CD14-positive monocyte (primary cell): Measurements from ENCODE around the gene LTF. TPM values are rescaled to one million over a fixed set of nuclear protein-coding genes. Genes with fewer than 3 reads are reported as not detected.

Experiments
- DNase-seq, 3 donors: peaks; one replicate each; pipeline ENCODE4 v3.0.0-alpha.2; 2011 to 2022
- H2AFZ ChIP-seq: 2 replicates; pipeline ENCODE4 v1.6.0; 2012; ENCODE audit warnings: mild to moderate bottlenecking, low read depth, low read length, inconsistent platforms; ENCODE audit not compliant: insufficient read depth, poor library complexity, severe bottlenecking
- H3K27ac ChIP-seq, 2 donors: 1 replicate in 1 of 2; 2 replicates in 1 of 2; pipeline ENCODE4 v1.5.1; 2012 to 2013; ENCODE audit warnings: low read length in 2 of 2, control low read depth in 1 of 2, inconsistent platforms in 1 of 2, low read depth in 1 of 2, mild to moderate bottlenecking in 1 of 2
- H3K27me3 ChIP-seq, 2 donors: one replicate each; pipeline versions ENCODE4 v1.6.0 to v1.6.1; 2011 to 2013; ENCODE audit warnings: low read length in 2 of 2; ENCODE audit not compliant: control insufficient read depth in 2 of 2, insufficient read depth in 2 of 2
- H3K36me3 ChIP-seq, 2 donors: replicated peaks in 1 of 2; 1 replicate in 1 of 2; 2 replicates in 1 of 2; pipeline versions ENCODE4 v1.5.1 to v1.6.1; 2012 to 2013; ENCODE audit warnings: low read length in 2 of 2, control low read depth in 1 of 2, inconsistent platforms in 1 of 2, mild to moderate bottlenecking in 1 of 2; ENCODE audit not compliant: insufficient read depth in 2 of 2, control insufficient read depth in 1 of 2
- H3K4me1 ChIP-seq, 2 donors: 1 replicate in 1 of 2; 2 replicates in 1 of 2; pipeline versions ENCODE4 v1.5.1 to v1.6.1; 2012 to 2013; ENCODE audit warnings: low read length in 2 of 2, control low read depth in 1 of 2, inconsistent platforms in 1 of 2, mild to moderate bottlenecking in 1 of 2, moderate library complexity in 1 of 2; ENCODE audit not compliant: insufficient read depth in 2 of 2, control insufficient read depth in 1 of 2
- H3K4me2 ChIP-seq: replicated peaks from 2 replicates; pipeline ENCODE3; 2012; ENCODE audit warnings: low read length, moderate library complexity, mild to moderate bottlenecking; ENCODE audit not compliant: poor library complexity, severe bottlenecking; ENCODE audit errors: extremely low read depth
- H3K4me3 ChIP-seq, 3 experiments: fragments of 200-600 bp in 1 of 3; sonication (generic) in 1 of 3; replicated peaks in 1 of 3; 1 replicate in 2 of 3; 2 replicates in 1 of 3; pipeline ENCODE4 v1.5.1; 2011 to 2013; ENCODE audit warnings: low read length in 3 of 3, mild to moderate bottlenecking in 3 of 3, control low read depth in 2 of 3, low read depth in 2 of 3, inconsistent platforms in 1 of 3, moderate library complexity in 1 of 3
- H3K79me2 ChIP-seq: 2 replicates; pipeline ENCODE4 v1.6.0; 2012; ENCODE audit warnings: mild to moderate bottlenecking, control low read depth, inconsistent platforms, low read length, moderate library complexity; ENCODE audit not compliant: insufficient read depth
- H3K9ac ChIP-seq: 2 replicates; pipeline ENCODE4 v1.6.0; 2017; ENCODE audit warnings: low read length, mild to moderate bottlenecking; ENCODE audit not compliant: insufficient read depth, poor library complexity, severe bottlenecking
- H3K9me3 ChIP-seq, 2 donors: replicated peaks in 1 of 2; 1 replicate in 1 of 2; 2 replicates in 1 of 2; pipeline versions ENCODE4 v1.5.1 to v1.6.1; 2012 to 2013; ENCODE audit warnings: low read length in 2 of 2, control low read depth in 1 of 2; ENCODE audit not compliant: control insufficient read depth in 1 of 2, insufficient read depth in 1 of 2
- H4K20me1 ChIP-seq: 2 replicates; pipeline ENCODE4 v1.6.0; 2012; ENCODE audit warnings: mild to moderate bottlenecking, low read length, control low read depth, moderate library complexity; ENCODE audit not compliant: insufficient read depth
- H3K27ac Mint-ChIP-seq, 7 donors: one replicate each; pipeline ENCODE4 v1.8.0; 2020; ENCODE audit warnings: mild to moderate bottlenecking in 7 of 7, mixed read lengths in 7 of 7, moderate library complexity in 6 of 7, inconsistent platforms in 2 of 7
- H3K27me3 Mint-ChIP-seq, 3 donors: one replicate each; pipeline ENCODE4 v1.8.0; 2021 to 2022; ENCODE audit warnings: low read depth in 3 of 3, mild to moderate bottlenecking in 3 of 3, mixed read lengths in 3 of 3, moderate library complexity in 3 of 3, inconsistent platforms in 1 of 3
- H3K36me3 Mint-ChIP-seq, 2 donors: one replicate each; pipeline ENCODE4 v1.8.0; 2020; ENCODE audit warnings: mixed read lengths in 2 of 2, inconsistent platforms in 1 of 2, mild to moderate bottlenecking in 1 of 2
- H3K4me1 Mint-ChIP-seq: one replicate; pipeline ENCODE4 v1.8.0; 2020; ENCODE audit warnings: mild to moderate bottlenecking, mixed read lengths
- H3K4me3 Mint-ChIP-seq, 2 donors: one replicate each; pipeline ENCODE4 v1.8.0; 2020; ENCODE audit warnings: mild to moderate bottlenecking in 2 of 2, mixed read lengths in 2 of 2, moderate library complexity in 1 of 2
- H3K9me3 Mint-ChIP-seq, 7 donors: one replicate each; pipeline ENCODE4 v1.8.0; 2020 to 2022; ENCODE audit warnings: mixed read lengths in 7 of 7, mild to moderate bottlenecking in 6 of 7, moderate library complexity in 6 of 7, inconsistent platforms in 2 of 7
- WGBS: methylation state at CpG from one replicate; pipeline ENCODE4 v1.1.5; 2013; ENCODE audit warnings: missing lambda C conversion rate; ENCODE audit not compliant: insufficient coverage; 5-methylcytosine and 5-hydroxymethylcytosine counted together
- intact Hi-C, 2 donors: fragments of 100-400 bp; cut with micrococcal nuclease; formaldehyde crosslinking; loops; one replicate each; pipeline versions ENCODE4 v1.15.0 to v1.15.1; 2023
- polyA plus RNA-seq, 3 donors: library from polyadenylated mRNA; depleted of rRNA in 1 of 3; unstranded in 2 of 3; stranded (reverse) in 1 of 3; fragments of 300-500 nt in 2 of 3; fragments of >200 nt in 1 of 3; fragmentation: Illumina TruSeq in 2 of 3; gene quantifications; 1 replicate in 2 of 3; 2 replicates in 1 of 3; pipeline ENCODE4 v1.2.3, GENCODE V29; 2012 to 2021
- TF ChIP-seq, protein P1 (sequence below): fragments of 200-600 bp; IDR thresholded peaks from one replicate; pipeline ENCODE4 v1.8.0; 2022; ENCODE audit warnings: antibody characterized with exemption, mild to moderate bottlenecking

LTF gene
- polyA plus RNA-seq, 3 donors = not detected

DNA sequence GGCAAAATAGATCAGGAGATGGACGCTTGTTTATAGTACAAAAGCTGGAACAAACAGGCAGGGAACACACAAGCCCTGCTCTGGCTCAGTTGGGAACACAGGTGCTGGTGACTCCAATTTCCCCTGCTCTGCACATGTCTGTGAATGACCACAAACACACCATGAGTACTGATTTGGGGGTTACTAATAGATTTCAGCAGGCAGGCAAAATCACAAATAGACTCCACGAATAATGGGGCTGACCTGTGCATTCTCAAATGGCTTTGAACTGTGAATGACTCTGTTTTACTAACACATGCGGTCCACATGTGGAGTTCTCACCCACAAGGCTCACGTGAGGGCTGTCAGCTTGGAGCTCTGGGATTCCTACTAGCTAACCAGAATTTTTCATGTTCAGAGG lies 37.0 kb upstream of the LTF start:
- Histone ChIP-seq H3K9ac (no peak overlapping the region), H3K36me3 (no peaks in the 10 kb centered on the region), H3K27ac (no peak overlapping the region), H3K4me2 (no peak overlapping the region), H3K9me3 (no peaks in the 10 kb centered on the region), H3K4me1 (no peaks in the 10 kb centered on the region), H3K79me2 (no peaks in the 10 kb centered on the region), H3K27me3 (no peaks in the 10 kb centered on the region), H2AFZ (no peak overlapping the region), H4K20me1 (no peaks in the 10 kb centered on the region), H3K4me3 (no peak overlapping the region)
- 87% methylated on average over 4 of the region's 4 CpGs for WGBS
- Mint-ChIP-seq H3K27me3 (peaks cover 2 to 10% (median 7%) of the 10 kb centered on the region in 3 donors), H3K27ac (no peak overlapping the region), H3K4me3 (no peak overlapping the region), H3K4me1 (peaks cover 16% of the 10 kb centered on the region), H3K9me3 (peaks cover 0 to 1% (median 0%) of the 10 kb centered on the region in 7 donors), H3K36me3 (no peaks in the 10 kb centered on the region)
- intact Hi-C loops = no loop called here
- TF ChIP-seq, protein P1, sequence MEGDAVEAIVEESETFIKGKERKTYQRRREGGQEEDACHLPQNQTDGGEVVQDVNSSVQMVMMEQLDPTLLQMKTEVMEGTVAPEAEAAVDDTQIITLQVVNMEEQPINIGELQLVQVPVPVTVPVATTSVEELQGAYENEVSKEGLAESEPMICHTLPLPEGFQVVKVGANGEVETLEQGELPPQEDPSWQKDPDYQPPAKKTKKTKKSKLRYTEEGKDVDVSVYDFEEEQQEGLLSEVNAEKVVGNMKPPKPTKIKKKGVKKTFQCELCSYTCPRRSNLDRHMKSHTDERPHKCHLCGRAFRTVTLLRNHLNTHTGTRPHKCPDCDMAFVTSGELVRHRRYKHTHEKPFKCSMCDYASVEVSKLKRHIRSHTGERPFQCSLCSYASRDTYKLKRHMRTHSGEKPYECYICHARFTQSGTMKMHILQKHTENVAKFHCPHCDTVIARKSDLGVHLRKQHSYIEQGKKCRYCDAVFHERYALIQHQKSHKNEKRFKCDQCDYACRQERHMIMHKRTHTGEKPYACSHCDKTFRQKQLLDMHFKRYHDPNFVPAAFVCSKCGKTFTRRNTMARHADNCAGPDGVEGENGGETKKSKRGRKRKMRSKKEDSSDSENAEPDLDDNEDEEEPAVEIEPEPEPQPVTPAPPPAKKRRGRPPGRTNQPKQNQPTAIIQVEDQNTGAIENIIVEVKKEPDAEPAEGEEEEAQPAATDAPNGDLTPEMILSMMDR = no peak
- no peak for DNase-seq

DNA sequence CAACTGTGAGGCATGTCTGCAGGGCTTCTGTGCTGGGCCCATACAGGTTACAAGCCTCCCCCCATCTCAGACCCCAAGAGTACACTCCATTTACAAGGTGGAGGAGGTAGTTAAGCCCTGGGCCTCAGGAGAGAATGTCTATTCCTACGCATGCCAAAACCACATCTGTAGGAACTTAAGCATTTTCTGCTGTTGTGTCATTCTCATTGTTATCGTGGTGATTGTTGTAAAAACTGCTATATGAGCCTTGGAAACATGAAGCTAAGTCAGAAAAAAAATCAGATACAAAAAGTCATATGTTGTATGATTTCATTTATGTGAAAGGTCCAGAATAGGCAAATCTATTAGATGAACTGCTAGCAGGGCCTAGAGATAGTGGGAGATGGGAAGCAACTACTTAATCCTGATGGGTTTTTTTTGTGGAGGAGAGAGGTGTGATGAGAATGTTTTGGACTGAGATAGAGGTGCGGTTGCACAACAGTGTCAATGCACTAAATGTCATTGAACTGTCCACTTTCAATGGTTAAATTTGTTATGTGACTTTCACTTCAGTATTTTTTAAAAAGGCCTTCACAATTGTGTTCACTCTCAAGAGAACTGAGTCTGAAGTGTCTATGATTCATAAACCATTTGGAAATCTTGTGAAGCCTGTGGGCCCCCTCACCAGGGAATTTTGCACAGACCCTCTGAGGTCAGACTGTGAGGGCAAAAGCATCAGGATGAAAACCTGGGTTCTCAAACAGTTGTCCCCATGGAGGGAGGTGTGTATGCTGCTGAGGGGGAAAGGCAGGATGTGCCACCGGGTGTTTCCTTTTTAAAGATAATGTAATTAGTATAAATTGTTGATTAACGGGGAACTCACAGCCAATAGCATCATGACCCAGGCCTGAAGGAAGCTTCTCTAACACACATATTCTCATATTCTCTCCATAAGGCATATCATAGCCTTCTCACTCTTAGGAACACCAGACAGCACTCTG lies 36.2 kb upstream of the LTF start:
- Histone ChIP-seq H4K20me1 (no peaks in the 10 kb centered on the region), H3K4me1 (no peaks in the 10 kb centered on the region), H3K27me3 (no peaks in the 10 kb centered on the region), H3K27ac (no peak overlapping the region), H3K4me2 (no peak overlapping the region), H3K4me3 (no peak overlapping the region), H2AFZ (no peak overlapping the region), H3K79me2 (no peaks in the 10 kb centered on the region), H3K36me3 (no peaks in the 10 kb centered on the region), H3K9me3 (no peaks in the 10 kb centered on the region), H3K9ac (no peak overlapping the region)
- Mint-ChIP-seq H3K36me3 (no peaks in the 10 kb centered on the region), H3K27ac (peak overlapping the region in 1 of 7 donors; percentile 66), H3K4me1 (peaks cover 16% of the 10 kb centered on the region), H3K27me3 (peaks cover 2 to 8% (median 4%) of the 10 kb centered on the region in 3 donors), H3K9me3 (peaks cover 0 to under 1% (median 0%) of the 10 kb centered on the region in 7 donors), H3K4me3 (no peak overlapping the region)
- TF ChIP-seq, protein P1 = no peak
- intact Hi-C loops = no loop called here
- DNase-seq = peak in 1 of 3 donors; percentile 9
- WGBS = 27% methylated on average over 2 of the region's 5 CpGs
